NCI-H2081 treated with DMSO at 0.1 percent for 48 hours (cell line): ENCODE data around the gene CCDC138.

Source experiments
- DNase-seq: peaks from one replicate; lab custom pipeline; 2025; lab: John Stamatoyannopoulos, UW

Gene CCDC138

DNA sequence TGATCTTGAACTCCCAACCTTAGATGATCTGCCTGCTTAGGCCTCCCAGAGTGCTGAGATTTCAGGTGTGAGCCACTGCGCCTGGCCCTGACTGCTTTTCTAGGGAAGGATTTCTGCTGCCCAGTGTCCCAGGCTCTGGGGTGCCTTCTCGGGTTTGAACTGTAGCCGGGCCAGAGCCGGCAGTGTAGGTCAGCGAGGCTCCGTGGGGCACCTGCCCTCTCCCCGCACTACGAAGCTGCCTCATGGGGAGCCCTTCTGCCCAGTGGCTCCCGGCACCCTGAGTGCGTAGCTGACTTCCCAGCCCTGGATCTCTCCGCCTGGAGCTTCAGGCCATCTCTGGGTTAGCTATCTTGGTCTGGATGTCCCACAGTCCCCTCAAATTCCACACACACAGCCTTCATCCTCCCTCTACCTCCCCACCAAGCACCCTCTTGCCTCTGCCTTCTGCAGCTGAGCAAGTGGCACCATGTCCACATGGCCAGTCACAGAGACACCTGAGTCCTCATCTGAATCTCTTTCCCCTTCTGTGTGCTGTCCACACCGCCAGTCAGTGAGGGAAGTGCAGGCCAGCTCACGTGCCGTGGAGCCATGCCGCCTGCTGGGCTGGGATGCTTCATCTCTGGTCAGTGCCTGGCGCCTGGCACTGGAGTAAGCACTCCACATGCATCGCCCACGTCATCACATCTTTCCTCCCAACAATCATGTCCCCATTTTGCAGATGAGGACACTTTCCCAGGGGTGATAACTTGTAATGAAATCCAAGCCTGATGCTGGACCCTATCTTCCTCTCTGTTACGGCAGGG, 133.2 kb downstream of the CCDC138 start:
- no peak for DNase-seq

DNA sequence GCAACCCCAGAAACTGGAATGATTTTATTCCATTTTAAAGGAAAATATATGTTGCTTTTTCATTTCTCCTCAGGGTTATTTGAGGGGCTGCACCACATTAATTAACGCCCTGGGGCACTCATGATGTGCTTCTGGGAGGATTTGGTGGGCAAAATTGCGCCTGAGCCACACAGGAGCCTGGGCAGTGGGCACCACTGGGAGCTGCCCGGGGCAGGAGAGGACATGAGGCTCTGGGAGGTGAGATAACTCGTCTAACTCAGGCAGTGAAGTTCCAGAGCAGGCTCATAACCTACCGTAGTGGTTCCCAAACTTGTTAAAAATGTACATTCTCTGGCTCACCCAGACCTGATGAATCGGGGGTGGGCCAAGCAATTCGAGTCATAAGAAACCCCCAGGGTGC, 134.1 kb downstream of the CCDC138 start:
- DNase-seq, result no peak

DNA sequence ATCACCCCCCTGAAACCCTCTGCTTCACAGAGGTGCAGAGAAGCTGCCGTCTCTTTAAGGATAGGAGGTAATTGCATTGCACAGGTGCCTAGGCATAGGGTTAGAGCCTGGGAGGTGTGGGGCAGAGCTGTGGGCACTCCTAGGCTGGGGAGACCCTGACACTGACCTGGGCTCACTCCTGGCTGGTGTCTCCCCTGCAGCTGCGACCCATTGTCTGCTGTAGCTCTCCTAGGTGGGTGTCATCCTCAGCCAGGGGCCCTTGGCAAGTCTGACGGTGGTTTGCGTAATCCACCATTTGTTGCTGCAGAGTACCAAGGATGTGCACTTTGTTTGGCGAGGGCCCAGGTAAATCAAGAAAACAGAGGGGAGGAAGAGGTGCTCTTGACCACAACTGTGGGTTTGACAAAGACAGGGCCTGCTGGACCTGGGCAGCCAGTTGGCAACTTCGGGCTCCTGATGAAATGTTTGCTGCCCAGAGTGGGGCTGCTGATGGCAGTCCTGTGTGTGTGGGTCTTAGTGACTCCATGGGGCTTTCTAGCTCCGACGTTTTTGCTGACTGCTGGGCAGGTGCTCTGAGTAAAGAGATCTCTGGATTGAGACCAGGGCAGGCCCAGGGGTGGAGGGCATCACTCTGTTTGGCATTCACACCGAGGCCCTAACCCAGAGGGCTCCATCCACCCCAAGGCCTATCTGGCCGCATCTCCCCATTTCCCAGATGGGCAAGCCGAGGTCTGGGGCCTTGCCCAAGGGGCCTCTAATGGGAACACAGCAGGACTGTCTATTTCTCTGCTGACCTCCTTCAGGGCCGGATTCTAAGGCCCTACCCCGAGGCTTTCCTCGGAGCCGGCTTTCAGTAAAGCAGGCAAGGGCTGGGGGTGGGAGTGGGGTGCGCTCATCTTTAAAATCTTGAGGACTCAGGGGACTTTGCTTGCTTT, 134.8 kb downstream of the CCDC138 start:
- no peak for DNase-seq

DNA sequence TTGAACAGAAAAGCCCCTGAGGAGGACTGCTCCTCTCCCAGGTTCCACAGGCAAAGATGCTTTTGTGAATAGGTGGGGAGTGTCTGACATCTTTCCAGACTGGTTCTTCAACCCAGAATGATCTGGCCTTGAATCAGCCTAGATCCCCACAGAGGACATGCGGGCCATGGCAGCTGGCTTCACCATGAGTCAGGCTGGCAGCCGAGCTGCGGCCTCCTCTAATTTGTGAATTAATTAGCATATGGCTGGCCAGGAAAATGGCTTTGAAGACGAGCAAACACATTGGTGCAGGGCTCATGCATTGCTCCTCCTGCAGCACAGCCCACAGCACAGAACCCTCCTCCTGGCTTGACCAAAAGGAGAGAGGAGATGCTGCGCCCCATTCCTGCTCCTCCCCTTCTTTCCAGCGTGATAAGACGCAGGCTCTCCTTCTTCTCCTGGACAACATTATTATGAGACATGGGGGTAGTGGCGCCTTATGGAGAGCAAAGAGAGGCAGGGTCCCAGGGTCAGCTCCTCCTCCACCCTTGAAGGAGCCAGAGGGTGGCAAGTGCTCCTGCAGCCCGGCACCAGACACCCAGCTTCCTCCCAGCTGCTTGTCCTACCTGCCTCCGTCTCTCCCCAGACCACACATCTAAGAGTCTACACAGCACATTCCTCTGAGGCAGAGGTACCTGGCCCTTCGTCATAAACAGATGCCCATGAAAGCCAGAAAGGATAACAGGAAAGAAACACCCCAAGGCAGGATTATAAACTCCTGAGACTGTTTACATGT, 135.8 kb downstream of the CCDC138 start:
- DNase-seq, result no peak

DNA sequence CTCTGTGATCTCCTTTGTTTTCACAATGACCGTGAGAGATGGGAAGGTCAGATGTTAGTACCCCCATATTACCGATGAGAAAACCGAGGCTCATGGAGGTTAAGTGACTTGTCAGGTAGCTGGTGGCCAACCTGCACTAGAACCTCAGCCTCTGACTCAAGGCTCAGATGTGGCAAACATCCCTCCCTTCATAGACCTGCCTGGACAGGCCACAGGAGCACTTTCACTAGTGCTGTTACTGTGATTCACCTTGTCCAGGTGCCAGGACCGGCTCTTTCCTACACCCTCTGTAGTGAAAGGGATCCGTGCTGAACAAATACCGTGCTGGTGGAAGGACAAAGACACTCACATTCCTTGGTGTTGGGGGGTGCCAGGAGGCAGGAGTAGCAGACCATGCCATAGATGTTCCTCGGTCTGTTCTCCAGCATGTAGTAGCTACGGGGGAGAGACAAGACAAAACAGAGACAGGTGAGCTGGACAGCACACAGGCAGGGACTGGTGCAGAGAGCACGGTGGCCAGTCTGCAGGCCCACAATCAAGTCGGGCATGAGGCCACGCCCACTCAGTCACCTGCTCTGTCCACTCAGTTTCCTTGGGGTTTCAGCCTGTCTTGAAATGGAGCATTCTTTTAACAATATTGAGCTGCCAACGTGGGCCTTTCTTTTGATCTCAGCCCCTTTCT, 136.6 kb downstream of the CCDC138 start:
- no peak for DNase-seq

DNA sequence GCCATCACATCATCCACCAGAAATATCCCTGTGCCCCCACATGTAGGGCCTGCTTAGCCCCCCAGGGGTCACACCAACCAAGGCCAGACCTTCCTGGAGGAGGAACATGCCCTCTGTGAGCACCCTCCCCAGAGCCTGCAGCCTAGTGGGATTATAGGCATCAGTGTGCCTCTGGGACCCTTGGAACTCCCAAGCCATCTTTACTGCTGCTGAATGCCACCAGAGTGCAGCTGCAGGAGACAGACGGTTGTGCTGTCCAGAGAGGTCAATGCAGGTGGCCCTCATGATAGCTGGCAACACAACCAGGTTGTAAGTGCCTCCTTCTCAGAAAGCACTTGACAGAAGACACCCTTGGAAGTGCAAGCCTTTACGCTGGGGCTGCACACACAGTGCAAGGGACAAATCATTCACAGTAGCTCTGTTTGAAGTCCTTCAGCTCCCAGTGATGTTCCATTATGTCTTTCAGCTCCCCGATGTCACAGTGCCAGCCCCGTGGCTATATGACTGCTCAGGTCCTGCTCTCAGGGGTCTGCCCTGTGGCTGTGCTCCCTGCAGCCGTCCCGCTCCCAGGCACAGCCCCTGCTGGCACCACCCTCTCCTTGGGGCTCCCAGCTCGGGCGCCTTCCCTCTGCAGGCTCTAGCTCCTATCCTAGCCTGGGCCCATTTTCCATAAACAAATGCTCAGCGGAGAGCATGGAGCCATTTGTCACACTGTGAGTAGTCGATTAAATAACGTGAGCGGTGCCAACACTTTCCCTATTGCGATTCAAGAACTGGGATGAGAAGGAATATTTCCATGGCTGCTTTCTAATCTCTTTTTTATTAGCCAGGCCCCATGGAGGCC, 137.4 kb downstream of the CCDC138 start:
- no peak for DNase-seq

DNA sequence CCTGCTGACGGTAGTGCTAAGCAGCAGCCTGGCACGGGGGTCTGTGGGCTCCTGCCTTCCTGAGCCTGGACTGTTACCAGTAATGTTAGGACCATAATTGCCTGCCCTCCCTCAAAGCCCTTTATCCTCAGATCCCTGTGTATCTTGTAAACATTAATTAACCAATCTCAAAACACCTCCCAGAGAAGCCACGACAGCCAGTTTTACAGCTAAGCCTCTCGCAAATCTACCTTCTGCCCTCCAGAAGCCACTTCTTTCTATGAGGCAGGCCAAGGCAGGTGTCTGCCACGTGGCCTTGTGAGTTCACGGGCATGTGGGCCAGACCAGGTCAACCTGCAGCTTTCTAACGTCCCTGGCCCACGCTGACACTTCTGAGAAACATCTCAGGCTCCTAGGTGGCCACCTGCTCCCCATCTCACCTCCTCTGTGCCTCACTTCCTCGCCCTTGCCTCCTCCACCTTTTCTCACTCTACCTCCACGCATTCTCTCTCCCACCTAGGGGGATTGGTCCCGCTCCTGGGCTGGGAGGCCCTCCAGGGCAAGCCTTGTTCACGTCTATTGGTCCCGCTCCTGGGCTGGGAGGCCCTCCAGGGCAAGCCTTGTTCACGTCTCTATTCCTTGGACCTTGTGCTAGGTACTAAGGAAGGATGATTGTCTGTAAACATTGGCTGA, 138.1 kb downstream of the CCDC138 start:
- no peak for DNase-seq

DNA sequence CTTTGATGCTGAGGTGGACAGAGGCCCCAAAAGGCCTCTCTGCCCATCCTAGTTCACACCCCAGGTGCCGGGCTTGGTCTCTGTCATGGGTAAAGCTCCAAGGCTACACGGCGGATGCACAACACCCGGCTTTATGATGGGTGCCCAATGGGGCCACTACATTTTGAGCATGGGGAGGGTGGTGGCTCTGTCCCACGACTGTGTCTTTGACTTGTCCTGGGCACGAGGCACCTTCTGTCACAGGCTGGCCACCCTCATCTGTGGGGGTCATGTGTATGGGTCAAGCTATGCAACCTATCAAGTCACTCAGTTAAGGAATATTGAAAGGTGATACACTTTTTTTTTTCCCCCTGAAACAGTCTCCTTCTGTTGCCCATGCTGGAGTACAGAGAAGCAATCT, 138.7 kb downstream of the CCDC138 start:
- no peak for DNase-seq

DNA sequence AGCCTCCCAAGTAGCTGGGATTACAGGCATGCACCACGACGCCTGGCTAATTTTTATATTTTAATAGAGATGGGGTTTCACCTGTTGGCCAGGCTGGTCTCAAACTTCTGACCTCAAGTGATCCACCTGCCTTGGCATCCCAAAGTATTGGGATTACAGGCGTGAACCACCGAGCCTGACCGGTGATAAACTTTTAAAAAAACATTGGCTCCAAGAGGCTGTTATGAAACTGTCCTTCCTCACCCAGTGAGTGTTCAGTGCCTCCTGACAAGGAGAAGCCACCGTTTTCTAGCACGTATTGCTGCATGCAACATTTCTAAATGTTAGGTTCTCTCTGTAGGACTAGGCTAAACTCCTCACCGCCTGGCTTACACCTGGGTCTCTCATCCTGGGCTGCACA, 139.2 kb downstream of the CCDC138 start:
- DNase-seq, result no peak
